ENCODE data around the gene APH1B. TPM values are rescaled to one million over a fixed set of nuclear protein-coding genes. Genes with fewer than 3 reads are reported as not detected.
A peak's percentile ranks its signal among the peaks of the same experiment; 100 is the strongest.

The APH1B gene
- total RNA-seq, 1 donor: 19.9 TPM

DNA sequence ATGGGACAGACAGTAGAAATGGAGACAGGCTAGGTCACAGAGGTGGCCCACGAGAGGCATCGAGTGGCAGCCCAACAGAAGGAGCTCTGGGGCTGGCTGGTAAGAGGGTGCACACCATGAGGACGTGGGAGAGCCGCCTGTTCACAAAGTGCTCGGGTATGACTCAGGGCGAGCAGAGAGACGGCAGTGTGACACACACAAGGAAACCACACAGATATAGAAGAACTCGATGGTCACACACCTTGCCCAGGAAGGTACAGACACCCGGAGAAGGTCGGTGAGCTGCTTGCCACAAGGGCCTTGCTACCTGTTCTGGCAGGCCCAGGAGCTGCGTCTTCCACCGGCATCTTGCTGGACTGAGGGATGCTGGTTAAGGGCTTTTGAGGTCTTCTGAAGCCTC lies 54.1 kb downstream of the APH1B start:
- DNase-seq (ENCODE audit: low read depth): no peak
- no peak overlapping the region for H3K4me3 ChIP-seq (ENCODE audit: low read depth, low read length)
- TF ChIP-seq CTCF (IDR thresholded peaks at IDR 0.05; ENCODE audit: insufficient read depth, low read depth, low read length): no peak

- no peak for TF ChIP-seq CTCF (IDR thresholded peaks at IDR 0.05; ENCODE audit: insufficient read depth, low read depth, low read length)
- peak; percentile 58 for DNase-seq (ENCODE audit: low read depth)
- no peak overlapping the region for H3K4me3 ChIP-seq (ENCODE audit: low read depth, low read length)
These were observed 55.1 kb downstream of the APH1B start for GRCh38 chr15:63332367-63333124.

- TF ChIP-seq CTCF (IDR thresholded peaks at IDR 0.05; ENCODE audit: insufficient read depth, low read depth, low read length): no peak
- no peak for DNase-seq (ENCODE audit: low read depth)
- H3K4me3 ChIP-seq (ENCODE audit: low read depth, low read length): no peak overlapping the region
These were observed 57.4 kb downstream of the APH1B start for GRCh38 chr15:63334821-63335220.

- no peak for TF ChIP-seq CTCF (IDR thresholded peaks at IDR 0.05; ENCODE audit: insufficient read depth, low read depth, low read length)
- no peak overlapping the region for H3K4me3 ChIP-seq (ENCODE audit: low read depth, low read length)
- no peak for DNase-seq (ENCODE audit: low read depth)
These were observed 58.3 kb downstream of the APH1B start for GRCh38 chr15:63335543-63336240.

- no peak for TF ChIP-seq CTCF (IDR thresholded peaks at IDR 0.05; ENCODE audit: insufficient read depth, low read depth, low read length)
- DNase-seq (ENCODE audit: low read depth): no peak
- H3K4me3 ChIP-seq (ENCODE audit: low read depth, low read length): no peak overlapping the region
These were observed 59.6 kb downstream of the APH1B start for GRCh38 chr15:63337046-63337445.

GRCh38 chr15:63338170-63338569 lies 60.8 kb downstream of the APH1B start:
- TF ChIP-seq CTCF (IDR thresholded peaks at IDR 0.05; ENCODE audit: insufficient read depth, low read depth, low read length): no peak
- H3K4me3 ChIP-seq (ENCODE audit: low read depth, low read length): no peak overlapping the region
- DNase-seq (ENCODE audit: low read depth): no peak
